Erythroblast (primary cell): ENCODE results near the gene BIK.

ENCODE experiments used
- GATA1 ChIP-seq: IDR thresholded peaks from 2 replicates; pipeline ENCODE4 v1.6.1; 2011; ENCODE audit warnings: low read depth, mild to moderate bottlenecking, control low read depth, low read length, moderate library complexity
- POLR2A ChIP-seq: IDR thresholded peaks from 2 replicates; pipeline ENCODE4 v1.6.1; 2011; ENCODE audit warnings: mild to moderate bottlenecking, low read length

DNA sequence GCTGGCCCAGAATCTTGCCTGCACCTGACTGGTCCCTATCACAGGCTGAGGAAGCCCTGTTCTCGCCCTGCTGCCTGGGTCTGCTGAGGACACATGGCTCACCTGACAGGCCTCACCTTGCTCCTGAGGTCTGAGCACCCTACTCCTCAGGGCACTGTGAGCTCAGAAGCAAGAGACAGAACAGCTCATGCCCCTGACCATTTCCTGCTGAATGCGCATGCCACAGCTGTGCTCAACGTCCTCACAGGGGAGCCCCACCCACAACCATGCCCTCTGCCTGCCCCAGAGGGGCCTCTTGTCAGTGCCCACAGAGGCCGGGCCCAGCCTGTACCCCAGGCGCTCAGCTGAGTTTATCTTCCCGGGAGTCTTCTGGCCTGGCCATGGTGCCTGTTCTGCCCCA lies 38.0 kb downstream of the BIK start:
- TF ChIP-seq POLR2A: no peak
- TF ChIP-seq GATA1: no peak
